Measurements from ENCODE around the gene EXOSC3. TPM values are rescaled to one million over a fixed set of nuclear protein-coding genes. Genes with fewer than 3 reads are reported as not detected.
A peak's percentile ranks its signal among the peaks of the same experiment; 100 is the strongest.

EXOSC3 gene
- total and polyA plus RNA-seq, 9 of the 15 experiments (the other 6 are each of a cell fraction or from before 2014, with no cell fraction given), result 18.5 to 266 (median 114) TPM

DNA sequence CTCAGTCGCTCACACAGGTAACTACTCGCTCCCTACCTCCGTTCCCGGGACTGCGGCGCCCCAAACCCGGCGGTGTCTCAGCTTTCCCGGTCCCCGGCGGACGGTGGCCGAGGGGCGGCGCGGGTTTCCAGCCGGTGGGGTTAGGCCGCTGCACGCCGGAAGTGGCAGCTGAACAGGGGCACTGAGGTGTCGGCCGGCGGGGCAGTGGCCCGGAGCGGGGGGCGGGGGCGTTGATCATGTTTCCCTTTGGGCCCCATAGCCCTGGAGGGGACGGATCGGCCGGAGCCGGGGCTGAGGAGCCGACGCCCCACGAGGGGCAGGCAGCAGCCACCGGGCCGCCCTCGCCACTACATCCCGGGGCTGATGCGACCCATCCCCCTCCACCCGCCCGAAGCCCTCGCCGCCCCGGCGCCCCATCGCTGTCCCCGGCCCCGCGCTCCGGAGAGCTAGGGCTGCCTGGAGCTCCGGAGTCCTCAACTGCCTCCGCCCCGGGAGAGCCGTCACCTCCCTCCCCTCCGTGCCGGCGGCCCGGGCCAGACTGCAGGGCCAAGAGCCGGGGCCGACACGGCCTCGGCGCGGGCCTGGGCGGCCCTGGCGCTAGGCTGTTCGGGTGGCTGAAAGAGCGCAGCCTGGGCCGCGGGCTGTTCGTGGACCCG lies 15.9 kb upstream of the EXOSC3 start, which contains the start of gene DCAF10 (continued):
- TF ChIP-seq TCF7 (IDR thresholded peaks at IDR 0.05; ENCODE audit: borderline replicate concordance) (no peak), TBL1XR1 (IDR thresholded peaks at IDR 0.05; ENCODE audit: low read length in 2 of 2) (peak; percentile 85 to 95), CTBP1 (IDR thresholded peaks at IDR 0.05; ENCODE audit: borderline replicate concordance) (peak; percentile 94), ATF6 (CRISPR knock-in tag; IDR thresholded peaks at IDR 0.05) (0 out of 2 replicates have a peak, but pooled peaks have one; percentile 45), SMAD3 (CRISPR knock-in tag; conservative IDR thresholded peaks at IDR 0.05) (peak; percentile 71; the same call in 1 of the 2 replicates), NCOA6 (IDR thresholded peaks at IDR 0.05) (no peak), FIP1L1 (IDR thresholded peaks at IDR 0.05; ENCODE audit: low read depth, low read length, poor library complexity, severe bottlenecking) (peak; percentile 100), TRIM24 (IDR thresholded peaks at IDR 0.05) (peak; percentile 5 to 100; a peak in 3 of 4 replicates), DDX20 (tag; IDR thresholded peaks at IDR 0.05; ENCODE audit: low read depth) (no peak), PHF20 (IDR thresholded peaks at IDR 0.05; ENCODE audit: partially characterized antibody) (peak; percentile 96), POLR2B (IDR thresholded peaks at IDR 0.05; ENCODE audit: low read depth, partially characterized antibody) (peak; percentile 62), KAT7 (CRISPR knock-in tag; IDR thresholded peaks at IDR 0.05; ENCODE audit: borderline replicate concordance) (peak; percentile 100), HCFC1 (IDR thresholded peaks at IDR 0.05; ENCODE audit: low read depth, low read length) (peak; percentile 90), ESRRA (IDR thresholded peaks at IDR 0.05; ENCODE audit: borderline replicate concordance, low read depth) (peak; percentile 63), ZNF354B (CRISPR knock-in tag; IDR thresholded peaks at IDR 0.05) (no peak), ZNF696 (CRISPR knock-in tag; conservative IDR thresholded peaks at IDR 0.05) (no peak)
- TF ChIP-seq, protein P1, sequence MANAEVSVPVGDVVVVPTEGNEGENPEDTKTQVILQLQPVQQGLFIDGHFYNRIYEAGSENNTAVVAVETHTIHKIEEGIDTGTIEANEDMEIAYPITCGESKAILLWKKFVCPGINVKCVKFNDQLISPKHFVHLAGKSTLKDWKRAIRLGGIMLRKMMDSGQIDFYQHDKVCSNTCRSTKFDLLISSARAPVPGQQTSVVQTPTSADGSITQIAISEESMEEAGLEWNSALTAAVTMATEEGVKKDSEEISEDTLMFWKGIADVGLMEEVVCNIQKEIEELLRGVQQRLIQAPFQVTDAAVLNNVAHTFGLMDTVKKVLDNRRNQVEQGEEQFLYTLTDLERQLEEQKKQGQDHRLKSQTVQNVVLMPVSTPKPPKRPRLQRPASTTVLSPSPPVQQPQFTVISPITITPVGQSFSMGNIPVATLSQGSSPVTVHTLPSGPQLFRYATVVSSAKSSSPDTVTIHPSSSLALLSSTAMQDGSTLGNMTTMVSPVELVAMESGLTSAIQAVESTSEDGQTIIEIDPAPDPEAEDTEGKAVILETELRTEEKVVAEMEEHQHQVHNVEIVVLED (CRISPR knock-in tag; IDR thresholded peaks at IDR 0.05), result peak; percentile 73
- TF ChIP-seq, protein P2, sequence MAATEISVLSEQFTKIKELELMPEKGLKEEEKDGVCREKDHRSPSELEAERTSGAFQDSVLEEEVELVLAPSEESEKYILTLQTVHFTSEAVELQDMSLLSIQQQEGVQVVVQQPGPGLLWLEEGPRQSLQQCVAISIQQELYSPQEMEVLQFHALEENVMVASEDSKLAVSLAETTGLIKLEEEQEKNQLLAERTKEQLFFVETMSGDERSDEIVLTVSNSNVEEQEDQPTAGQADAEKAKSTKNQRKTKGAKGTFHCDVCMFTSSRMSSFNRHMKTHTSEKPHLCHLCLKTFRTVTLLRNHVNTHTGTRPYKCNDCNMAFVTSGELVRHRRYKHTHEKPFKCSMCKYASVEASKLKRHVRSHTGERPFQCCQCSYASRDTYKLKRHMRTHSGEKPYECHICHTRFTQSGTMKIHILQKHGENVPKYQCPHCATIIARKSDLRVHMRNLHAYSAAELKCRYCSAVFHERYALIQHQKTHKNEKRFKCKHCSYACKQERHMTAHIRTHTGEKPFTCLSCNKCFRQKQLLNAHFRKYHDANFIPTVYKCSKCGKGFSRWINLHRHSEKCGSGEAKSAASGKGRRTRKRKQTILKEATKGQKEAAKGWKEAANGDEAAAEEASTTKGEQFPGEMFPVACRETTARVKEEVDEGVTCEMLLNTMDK (IDR thresholded peaks at IDR 0.05; ENCODE audit: borderline replicate concordance, insufficient read depth, low read depth, low read length, poor library complexity, severe bottlenecking), result no peak
- TF ChIP-seq, protein P3, sequence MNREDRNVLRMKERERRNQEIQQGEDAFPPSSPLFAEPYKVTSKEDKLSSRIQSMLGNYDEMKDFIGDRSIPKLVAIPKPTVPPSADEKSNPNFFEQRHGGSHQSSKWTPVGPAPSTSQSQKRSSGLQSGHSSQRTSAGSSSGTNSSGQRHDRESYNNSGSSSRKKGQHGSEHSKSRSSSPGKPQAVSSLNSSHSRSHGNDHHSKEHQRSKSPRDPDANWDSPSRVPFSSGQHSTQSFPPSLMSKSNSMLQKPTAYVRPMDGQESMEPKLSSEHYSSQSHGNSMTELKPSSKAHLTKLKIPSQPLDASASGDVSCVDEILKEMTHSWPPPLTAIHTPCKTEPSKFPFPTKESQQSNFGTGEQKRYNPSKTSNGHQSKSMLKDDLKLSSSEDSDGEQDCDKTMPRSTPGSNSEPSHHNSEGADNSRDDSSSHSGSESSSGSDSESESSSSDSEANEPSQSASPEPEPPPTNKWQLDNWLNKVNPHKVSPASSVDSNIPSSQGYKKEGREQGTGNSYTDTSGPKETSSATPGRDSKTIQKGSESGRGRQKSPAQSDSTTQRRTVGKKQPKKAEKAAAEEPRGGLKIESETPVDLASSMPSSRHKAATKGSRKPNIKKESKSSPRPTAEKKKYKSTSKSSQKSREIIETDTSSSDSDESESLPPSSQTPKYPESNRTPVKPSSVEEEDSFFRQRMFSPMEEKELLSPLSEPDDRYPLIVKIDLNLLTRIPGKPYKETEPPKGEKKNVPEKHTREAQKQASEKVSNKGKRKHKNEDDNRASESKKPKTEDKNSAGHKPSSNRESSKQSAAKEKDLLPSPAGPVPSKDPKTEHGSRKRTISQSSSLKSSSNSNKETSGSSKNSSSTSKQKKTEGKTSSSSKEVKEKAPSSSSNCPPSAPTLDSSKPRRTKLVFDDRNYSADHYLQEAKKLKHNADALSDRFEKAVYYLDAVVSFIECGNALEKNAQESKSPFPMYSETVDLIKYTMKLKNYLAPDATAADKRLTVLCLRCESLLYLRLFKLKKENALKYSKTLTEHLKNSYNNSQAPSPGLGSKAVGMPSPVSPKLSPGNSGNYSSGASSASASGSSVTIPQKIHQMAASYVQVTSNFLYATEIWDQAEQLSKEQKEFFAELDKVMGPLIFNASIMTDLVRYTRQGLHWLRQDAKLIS (CRISPR knock-in tag; IDR thresholded peaks at IDR 0.05), result peak; percentile 77; the same call in 1 of the 2 replicates

Data from K562 (cell line).